Activated naive CD8-positive, alpha-beta T cell treated with anti-CD3 and anti-CD28 coated beads, Interleukin-2, amount 50 U/mL, for 24 hours (primary cell): ENCODE results near the gene FSCN2.

Source experiments
- ATAC-seq: fragments of 150-1000 bp; cut with Tn5 transposase; one replicate; pipeline ENCODE4 v1.10.0; 2021
- DNase-seq: peaks from one replicate; pipeline ENCODE4 v3.0.0; 2021
- H3K27ac Mint-ChIP-seq: one replicate; pipeline ENCODE4 v1.8.0; 2021; ENCODE audit warnings: mild to moderate bottlenecking, mixed read lengths
- H3K27me3 Mint-ChIP-seq: one replicate; pipeline ENCODE4 v1.8.0; 2021; ENCODE audit warnings: mixed read lengths
- H3K36me3 Mint-ChIP-seq: one replicate; pipeline ENCODE4 v1.8.0; 2021; ENCODE audit warnings: low read depth, mixed read lengths
- H3K4me1 Mint-ChIP-seq: one replicate; pipeline ENCODE4 v1.8.0; 2021; ENCODE audit warnings: mixed read lengths
- H3K4me3 Mint-ChIP-seq: one replicate; pipeline ENCODE4 v1.8.0; 2021; ENCODE audit warnings: mild to moderate bottlenecking, moderate library complexity, mixed read lengths
- H3K9me3 Mint-ChIP-seq: one replicate; pipeline ENCODE4 v1.8.0; 2021; ENCODE audit warnings: mixed read lengths

FSCN2 gene

DNA sequence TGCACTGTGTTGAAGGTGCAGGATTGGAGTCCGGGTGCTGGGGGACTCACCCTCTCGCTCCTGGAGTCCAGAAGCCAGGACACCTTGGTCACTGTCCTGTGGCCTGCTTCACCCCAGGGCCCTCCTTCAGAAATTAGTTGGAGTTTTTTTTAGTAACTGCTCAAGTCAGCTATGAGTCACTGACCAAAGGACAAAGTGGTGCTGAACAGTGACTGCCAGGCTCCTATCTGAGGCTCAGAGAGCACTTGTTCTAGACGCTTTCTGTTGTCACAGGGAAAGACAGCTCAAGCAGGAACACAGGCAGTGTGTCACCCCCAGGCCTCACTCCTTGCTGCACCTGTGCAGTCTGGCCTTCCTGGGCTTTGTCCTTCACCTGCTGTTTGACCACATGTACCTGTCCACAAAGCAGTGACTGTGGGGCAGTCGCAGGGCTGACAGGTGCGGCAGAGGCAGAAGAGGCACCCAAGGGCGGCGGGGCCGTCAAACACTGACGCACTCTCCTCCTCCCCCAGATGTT lies 28.1 kb downstream of the FSCN2 start:
- H3K4me1 Mint-ChIP-seq, result peaks cover 32% of the 10 kb centered on the region
- H3K4me3 Mint-ChIP-seq, result no peak overlapping the region
- ATAC-seq (no peak), DNase-seq (no peak)
- no peaks in the 10 kb centered on the region for H3K27me3 Mint-ChIP-seq
- peaks cover 20% of the 10 kb centered on the region for H3K36me3 Mint-ChIP-seq
- H3K9me3 Mint-ChIP-seq, result no peaks in the 10 kb centered on the region
- no peak overlapping the region for H3K27ac Mint-ChIP-seq

DNA sequence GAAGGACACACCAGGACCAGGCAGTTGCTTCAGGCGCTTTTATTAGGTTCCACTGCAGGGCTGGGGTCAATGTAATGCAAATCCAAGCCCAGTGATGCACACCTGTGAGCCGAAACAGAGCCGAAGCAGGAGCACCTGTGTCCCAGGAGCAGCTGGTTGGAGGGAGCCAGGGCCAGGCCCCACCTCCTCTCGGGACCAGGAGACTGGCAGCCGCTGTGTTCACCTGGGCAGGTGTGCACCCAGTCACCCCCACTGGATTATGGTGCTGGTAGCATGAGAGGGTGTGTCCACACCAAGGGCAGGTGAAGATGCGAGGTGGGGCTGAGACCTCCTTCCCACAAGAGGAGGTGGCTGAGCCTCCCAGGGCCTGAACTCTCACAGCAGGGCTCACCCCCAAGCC lies 28.7 kb downstream of the FSCN2 start:
- Mint-ChIP-seq H3K4me1 (peaks cover 31% of the 10 kb centered on the region), H3K36me3 (peaks cover 20% of the 10 kb centered on the region), H3K27ac (no peak overlapping the region), H3K4me3 (no peak overlapping the region), H3K27me3 (no peaks in the 10 kb centered on the region), H3K9me3 (no peaks in the 10 kb centered on the region)
- no peak for ATAC-seq
- DNase-seq, result no peak

DNA sequence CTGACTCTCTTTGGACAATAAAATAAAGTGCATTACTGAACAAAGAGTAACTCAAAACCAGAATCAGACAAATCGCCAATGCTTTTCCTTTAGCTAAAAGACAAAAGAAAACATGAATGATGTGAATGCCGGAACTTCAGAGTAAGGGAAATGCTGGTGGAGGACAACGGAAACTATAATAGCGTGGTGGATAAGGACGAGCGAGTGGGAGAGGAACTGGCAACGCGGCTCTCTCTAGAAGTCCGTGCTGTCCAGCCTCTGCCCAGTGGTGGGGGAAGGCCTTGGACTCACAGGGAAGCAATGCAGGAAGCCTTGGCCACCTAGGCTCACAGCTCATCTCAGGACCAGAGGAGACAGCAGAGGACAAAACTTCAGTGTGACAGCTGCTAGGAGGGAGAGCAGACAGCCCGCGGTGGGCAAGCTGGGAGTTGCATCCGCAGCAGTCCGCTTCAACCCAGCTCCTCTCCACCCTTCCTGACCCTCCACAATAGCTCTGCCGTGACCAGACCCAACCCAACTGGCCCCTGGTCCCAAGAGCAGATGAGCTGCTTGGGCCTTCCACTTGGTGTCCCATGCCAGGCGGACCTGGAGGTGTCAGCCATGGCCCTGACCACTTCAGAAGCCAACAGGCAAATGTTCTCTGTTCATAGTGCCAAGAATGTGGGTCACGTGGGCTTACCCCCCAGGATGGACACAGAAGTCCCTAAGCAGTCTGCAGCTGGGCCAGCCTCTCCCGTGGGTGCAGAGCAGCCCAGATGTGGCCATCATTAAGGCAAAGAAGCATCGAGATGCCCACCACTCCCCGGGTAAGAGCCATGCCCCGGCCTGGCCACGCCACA lies 29.3 kb downstream of the FSCN2 start:
- H3K4me1 Mint-ChIP-seq, result peaks cover 31% of the 10 kb centered on the region
- no peak for ATAC-seq
- H3K36me3 Mint-ChIP-seq, result peaks cover 22% of the 10 kb centered on the region
- H3K27me3 Mint-ChIP-seq, result no peaks in the 10 kb centered on the region
- no peak overlapping the region for H3K4me3 Mint-ChIP-seq
- no peak for DNase-seq
- no peak overlapping the region for H3K27ac Mint-ChIP-seq
- no peaks in the 10 kb centered on the region for H3K9me3 Mint-ChIP-seq

DNA sequence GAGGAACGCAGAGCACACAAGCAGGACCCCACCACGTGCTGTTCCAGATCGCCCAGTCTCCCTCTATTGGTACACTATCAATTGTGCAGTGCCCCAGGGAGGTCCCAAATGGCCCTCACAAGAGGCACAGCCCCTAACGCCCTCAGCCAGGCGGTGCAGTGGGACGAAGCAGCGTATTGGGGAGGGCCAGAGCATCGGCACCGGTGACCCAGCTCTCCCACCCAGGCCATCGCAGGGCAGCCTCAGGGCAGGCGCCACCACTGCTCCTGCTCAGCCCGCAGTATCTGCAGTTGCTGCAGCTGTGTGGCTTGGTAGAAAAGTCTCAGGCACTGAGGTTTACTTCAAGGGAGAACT lies 29.9 kb downstream of the FSCN2 start:
- H3K4me3 Mint-ChIP-seq, result no peak overlapping the region
- ATAC-seq (no peak), DNase-seq (no peak)
- peaks cover 30% of the 10 kb centered on the region for H3K4me1 Mint-ChIP-seq
- peaks cover 25% of the 10 kb centered on the region for H3K36me3 Mint-ChIP-seq
- H3K9me3 Mint-ChIP-seq, result no peaks in the 10 kb centered on the region
- no peak overlapping the region for H3K27ac Mint-ChIP-seq
- H3K27me3 Mint-ChIP-seq, result no peaks in the 10 kb centered on the region

DNA sequence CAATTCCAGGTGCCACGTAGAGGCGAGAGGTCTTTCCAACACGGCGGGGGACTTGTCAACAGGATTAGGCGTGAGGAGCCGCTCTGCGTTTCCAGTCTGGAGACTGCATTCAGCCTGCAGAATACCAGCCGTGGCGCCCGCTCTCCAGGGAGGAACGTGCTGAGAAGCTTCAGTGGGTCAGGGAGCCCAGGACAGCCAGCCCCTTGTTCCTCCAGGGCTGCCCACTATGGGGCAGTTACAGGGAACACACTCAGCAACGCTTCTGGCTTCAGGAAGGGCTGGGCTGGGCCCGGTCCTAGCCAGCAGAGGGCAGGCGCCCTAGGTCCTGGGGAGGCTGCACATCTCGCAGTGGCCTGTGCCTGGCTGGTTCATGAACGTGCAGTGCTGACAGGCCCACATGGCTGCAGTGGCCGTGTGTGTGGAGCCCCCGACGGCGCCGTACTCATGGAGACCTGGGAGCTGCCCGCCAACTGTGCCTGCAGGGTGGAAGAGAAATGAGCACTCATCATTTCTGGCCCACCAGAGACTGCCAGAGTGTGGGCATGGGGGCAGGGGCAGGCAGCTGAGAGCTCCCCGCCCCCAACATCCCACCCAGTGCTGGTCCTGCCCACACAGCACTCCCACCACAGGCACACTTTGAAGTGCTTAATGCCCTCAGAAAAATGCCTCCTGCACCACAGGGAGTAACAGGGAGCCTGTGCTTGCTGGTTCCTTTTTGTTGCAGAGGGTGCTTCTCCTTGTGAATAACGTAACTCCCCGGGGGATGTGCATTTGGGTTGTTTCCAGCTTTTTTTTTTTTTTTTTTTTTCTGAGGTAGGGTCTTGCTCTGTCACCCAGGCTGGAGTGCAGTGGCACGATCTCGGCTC lies 31.0 kb downstream of the FSCN2 start:
- Mint-ChIP-seq H3K9me3 (no peaks in the 10 kb centered on the region), H3K36me3 (peaks cover 21% of the 10 kb centered on the region), H3K27me3 (no peaks in the 10 kb centered on the region), H3K4me1 (peaks cover 20% of the 10 kb centered on the region), H3K27ac (no peak overlapping the region), H3K4me3 (no peak overlapping the region)
- no peak for DNase-seq
- no peak for ATAC-seq

DNA sequence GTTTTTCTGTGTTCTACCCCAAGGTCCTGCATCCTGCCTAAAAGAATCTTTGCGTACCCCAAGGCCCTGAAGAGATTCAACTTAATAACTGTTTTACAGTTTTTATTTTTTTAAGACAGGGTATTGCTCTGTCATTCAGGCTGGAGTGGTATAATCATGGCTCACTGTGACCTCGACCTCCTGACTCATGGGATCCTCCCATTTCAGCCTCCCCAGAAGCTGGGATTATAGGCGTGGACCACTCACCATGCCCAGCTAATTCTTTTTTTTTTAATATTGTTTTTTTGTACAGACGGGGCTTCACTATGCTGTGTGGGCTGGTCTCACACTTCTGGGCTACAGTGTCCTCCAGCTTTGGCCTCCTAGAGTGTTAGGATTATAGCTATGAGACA lies 33.3 kb downstream of the FSCN2 start:
- H3K36me3 Mint-ChIP-seq, result peaks cover 37% of the 10 kb centered on the region

DNA sequence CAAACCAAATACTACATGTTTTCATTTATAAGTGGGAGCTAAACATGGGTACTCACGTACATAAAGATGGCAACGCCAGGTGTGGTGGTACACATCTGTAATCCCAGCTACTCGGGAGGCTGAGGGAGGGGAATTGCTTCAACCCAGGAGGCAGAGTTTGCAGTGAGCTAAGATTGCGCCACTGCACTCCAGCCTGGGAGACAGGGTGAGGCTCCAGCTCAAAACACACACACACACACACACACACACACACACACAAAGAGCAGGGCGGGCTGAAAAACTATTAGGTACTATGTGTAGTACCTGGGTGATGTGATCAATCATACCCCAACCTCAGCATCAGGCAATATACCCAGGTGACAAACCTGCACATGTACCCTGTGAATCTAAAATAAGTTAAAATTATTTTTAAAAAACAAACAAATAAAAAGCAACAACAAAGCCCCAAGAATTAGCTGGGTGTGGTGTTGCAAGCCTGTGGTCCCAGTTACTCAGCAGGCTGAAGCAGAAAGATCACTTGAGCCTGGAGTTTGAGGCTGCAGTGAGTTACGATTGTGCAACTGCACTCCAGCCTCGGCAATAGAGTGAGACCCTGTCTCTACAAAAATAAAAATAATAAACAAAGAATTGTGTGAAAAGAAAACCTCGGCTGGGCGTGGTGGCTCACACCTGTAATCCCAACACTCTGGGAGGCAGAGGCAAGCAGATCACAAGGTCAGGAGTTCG lies 35.8 kb downstream of the FSCN2 start:
- H3K4me1 Mint-ChIP-seq, result peaks cover 8% of the 10 kb centered on the region
- DNase-seq (no peak), ATAC-seq (no peak)
- H3K36me3 Mint-ChIP-seq, result peaks cover 44% of the 10 kb centered on the region
- no peaks in the 10 kb centered on the region for H3K9me3 Mint-ChIP-seq
- no peak overlapping the region for H3K4me3 Mint-ChIP-seq
- H3K27me3 Mint-ChIP-seq, result no peaks in the 10 kb centered on the region
- no peak overlapping the region for H3K27ac Mint-ChIP-seq

More for the DNA sequence above, 33.3 kb downstream of the FSCN2 start:
- Mint-ChIP-seq H3K9me3 (no peaks in the 10 kb centered on the region), H3K4me3 (no peak overlapping the region), H3K27ac (peak overlapping the region; percentile 17), H3K4me1 (peaks cover 9% of the 10 kb centered on the region), H3K27me3 (no peaks in the 10 kb centered on the region)
- ATAC-seq, result no peak
- no peak for DNase-seq

DNA sequence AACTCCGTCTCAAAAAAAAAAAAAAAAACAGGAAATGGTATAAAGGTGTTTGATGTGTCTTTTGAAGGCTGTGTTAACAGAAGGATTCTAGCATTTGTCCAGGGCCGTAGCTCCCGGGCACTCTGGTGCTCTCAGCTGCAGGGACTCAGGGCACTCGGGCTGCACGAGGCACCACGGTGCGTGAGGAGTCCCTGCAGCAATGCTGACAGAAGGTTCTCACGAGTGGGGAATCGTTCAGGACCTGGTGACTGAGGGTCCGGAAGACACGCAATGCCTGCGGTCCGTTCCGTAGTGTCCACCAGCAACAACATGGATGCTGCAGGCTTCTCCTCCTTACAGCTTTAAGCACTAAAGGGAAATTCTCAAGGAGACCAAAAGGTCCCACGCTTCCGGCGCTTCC lies 36.6 kb downstream of the FSCN2 start:
- peaks cover 46% of the 10 kb centered on the region for H3K36me3 Mint-ChIP-seq
- H3K27ac Mint-ChIP-seq, result no peak overlapping the region
- no peak for ATAC-seq
- DNase-seq, result no peak
- H3K27me3 Mint-ChIP-seq, result no peaks in the 10 kb centered on the region
- no peaks in the 10 kb centered on the region for H3K9me3 Mint-ChIP-seq
- H3K4me1 Mint-ChIP-seq, result peaks cover 8% of the 10 kb centered on the region
- no peak overlapping the region for H3K4me3 Mint-ChIP-seq

DNA sequence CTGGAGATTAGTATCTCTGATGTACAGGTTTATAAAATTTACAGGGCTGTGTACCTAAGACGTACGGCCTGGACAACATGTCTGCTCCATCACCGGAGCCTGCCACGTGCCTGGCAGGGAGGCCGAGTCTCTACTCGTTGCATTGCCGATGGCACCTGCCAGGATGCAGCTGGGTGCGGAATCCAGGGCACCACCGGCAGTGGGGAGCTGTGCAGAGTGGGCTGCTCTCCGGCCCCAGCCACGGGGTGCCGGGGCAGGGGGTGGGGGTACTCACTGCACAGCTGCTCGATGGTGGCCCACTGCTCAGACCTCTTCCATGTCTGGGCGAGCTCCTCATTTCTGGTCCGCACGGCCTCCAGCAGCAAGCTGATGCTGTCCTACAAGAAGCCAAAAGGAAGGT lies 37.1 kb downstream of the FSCN2 start:
- Mint-ChIP-seq H3K4me3 (no peak overlapping the region), H3K27ac (no peak overlapping the region)

DNA sequence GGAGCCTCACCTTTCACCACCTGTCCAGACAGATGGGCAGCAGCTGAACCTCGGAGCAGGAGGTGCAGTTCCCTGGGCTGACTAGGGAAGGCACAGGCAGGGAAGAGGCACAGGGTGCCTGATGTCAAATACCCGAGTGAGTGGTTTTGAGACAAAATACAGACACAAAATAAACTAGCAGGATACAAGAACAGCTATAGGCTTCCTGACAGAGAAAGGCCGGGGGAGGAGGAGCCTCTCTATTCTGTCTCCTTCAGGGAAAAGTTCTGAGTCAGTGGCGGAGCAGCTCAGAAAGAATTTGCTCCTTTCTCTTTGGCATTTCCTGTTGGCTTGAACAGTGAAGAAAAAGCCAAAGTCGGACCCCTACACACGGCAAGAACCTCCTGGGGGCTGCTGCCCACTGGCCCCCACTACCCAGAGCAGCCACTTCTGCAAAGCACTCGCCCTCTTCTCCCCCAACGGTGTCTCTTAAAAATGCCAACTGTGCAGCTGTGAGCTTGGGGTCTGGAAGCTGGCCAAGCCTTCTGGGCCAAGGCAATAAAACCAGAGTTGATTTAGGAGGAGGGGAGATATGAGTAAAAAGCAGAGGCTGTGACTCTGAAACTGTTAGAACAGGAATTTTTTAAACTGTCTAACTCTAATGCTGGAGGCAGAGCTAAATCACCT lies 38.4 kb downstream of the FSCN2 start:
- H3K4me1 Mint-ChIP-seq, result no peaks in the 10 kb centered on the region
- ATAC-seq (no peak), DNase-seq (no peak)
- no peak overlapping the region for H3K27ac Mint-ChIP-seq
- no peaks in the 10 kb centered on the region for H3K27me3 Mint-ChIP-seq
- no peaks in the 10 kb centered on the region for H3K9me3 Mint-ChIP-seq
- no peak overlapping the region for H3K4me3 Mint-ChIP-seq
- peaks cover 43% of the 10 kb centered on the region for H3K36me3 Mint-ChIP-seq

More for the DNA sequence above, 37.1 kb downstream of the FSCN2 start:
- H3K9me3 Mint-ChIP-seq, result no peaks in the 10 kb centered on the region
- peaks cover 50% of the 10 kb centered on the region for H3K36me3 Mint-ChIP-seq
- H3K4me1 Mint-ChIP-seq, result peaks cover 8% of the 10 kb centered on the region
- ATAC-seq (no peak), DNase-seq (no peak)
- H3K27me3 Mint-ChIP-seq, result no peaks in the 10 kb centered on the region

DNA sequence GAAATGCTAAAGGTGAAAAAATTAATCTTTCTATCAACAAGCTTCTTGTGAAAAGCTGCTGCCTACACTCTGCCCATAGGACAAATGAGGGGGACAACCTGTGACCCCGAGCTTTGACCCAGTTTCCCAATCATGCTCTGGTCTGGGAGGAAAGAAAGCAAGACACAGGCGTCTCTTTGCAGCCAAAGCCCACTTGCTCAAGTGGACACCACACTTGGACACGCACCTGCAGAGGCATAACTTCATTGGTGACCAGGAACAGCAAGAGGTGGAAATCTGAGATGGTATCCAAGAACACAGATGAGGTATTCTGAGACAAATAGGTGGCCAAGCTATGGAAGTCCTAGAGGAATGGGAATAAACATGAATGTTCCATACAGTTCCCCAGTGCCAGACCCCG lies 39.0 kb downstream of the FSCN2 start:
- peaks cover 43% of the 10 kb centered on the region for H3K36me3 Mint-ChIP-seq
- no peaks in the 10 kb centered on the region for H3K27me3 Mint-ChIP-seq
- ATAC-seq, result no peak
- H3K4me1 Mint-ChIP-seq, result no peaks in the 10 kb centered on the region
- H3K27ac Mint-ChIP-seq, result no peak overlapping the region
- H3K4me3 Mint-ChIP-seq, result no peak overlapping the region
- DNase-seq, result no peak
- no peaks in the 10 kb centered on the region for H3K9me3 Mint-ChIP-seq

DNA sequence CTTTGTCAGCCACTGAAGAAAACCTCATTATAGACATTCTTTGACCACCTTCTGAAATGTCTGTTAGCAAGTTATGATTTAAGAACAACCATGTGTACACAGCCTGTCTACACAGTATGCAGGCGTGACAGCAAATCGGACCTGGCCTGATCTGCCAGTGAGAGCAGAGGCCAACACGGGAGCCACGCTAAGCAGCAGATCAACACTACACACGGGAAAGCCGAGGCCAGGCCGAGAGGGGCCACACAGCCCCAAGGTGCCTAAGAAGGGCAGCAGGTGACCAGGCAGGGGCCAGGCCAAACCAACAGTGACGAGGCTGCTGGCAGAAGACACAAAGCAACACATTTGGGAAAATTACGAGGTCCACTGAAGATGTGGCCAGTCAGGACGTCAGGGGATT lies 40.2 kb downstream of the FSCN2 start:
- no peaks in the 10 kb centered on the region for H3K4me1 Mint-ChIP-seq
- ATAC-seq (no peak), DNase-seq (no peak)
- no peak overlapping the region for H3K4me3 Mint-ChIP-seq
- no peaks in the 10 kb centered on the region for H3K27me3 Mint-ChIP-seq
- no peak overlapping the region for H3K27ac Mint-ChIP-seq
- peaks cover 48% of the 10 kb centered on the region for H3K36me3 Mint-ChIP-seq
- no peaks in the 10 kb centered on the region for H3K9me3 Mint-ChIP-seq

DNA sequence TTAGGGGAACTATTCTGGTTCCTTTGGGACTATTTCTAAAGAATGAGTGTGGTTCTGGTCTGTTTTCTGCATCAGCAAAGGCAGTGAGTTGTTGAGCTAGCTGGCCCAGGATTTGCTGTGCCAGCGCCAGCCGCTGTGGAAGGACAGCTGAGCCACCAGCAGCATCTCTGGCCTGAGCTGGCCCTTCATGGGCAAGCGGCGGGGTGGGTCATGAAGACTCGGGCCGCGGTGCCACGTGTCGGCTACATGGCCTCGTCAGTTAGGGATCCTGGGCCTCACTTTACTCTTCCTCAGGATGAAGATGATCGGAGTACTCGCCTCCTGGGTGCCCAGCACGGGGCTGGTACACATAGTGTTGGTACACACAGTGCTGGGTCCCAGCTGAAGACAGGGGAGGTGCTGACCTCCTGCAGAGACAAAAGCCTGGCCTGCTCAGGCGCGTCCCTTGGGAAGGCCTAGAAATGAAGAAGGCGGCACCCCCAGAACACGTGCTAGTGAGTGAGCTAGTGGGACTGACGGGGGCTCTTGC lies 41.9 kb downstream of the FSCN2 start:
- Mint-ChIP-seq H3K27me3 (no peaks in the 10 kb centered on the region), H3K27ac (no peak overlapping the region), H3K36me3 (peaks cover 47% of the 10 kb centered on the region), H3K4me1 (no peaks in the 10 kb centered on the region), H3K9me3 (no peaks in the 10 kb centered on the region), H3K4me3 (no peak overlapping the region)
- ATAC-seq, result no peak
- DNase-seq, result no peak

DNA sequence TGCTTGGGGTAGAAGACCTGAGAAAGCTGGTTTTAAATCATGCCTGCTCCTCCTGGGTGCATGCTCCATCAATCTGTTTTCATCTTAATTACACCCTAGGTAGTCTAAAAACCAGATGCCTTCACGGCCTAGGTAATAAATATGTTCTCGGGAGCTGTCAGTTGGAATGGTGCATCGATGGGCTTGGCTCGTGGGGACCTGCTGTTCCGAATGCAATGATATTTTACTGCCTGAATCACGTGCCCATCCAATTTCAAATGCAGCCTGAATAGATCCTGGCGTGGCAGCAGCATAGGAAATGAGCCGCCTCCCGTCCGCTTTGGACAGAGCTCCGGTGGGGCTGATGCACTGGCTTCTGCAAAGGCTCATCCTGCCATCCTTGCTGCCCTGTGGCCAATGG lies 42.8 kb downstream of the FSCN2 start:
- Mint-ChIP-seq H3K27me3 (no peaks in the 10 kb centered on the region), H3K9me3 (no peaks in the 10 kb centered on the region), H3K4me3 (no peak overlapping the region), H3K36me3 (peaks cover 44% of the 10 kb centered on the region), H3K4me1 (no peaks in the 10 kb centered on the region), H3K27ac (no peak overlapping the region)
- ATAC-seq (no peak), DNase-seq (no peak)
